HEK293T (cell line): Measurements from ENCODE around the gene ARL5C.

Source experiments
- CTCF ChIA-PET: fragments of 350-600 bp; formaldehyde crosslinking; extraction: SDS; loops from one replicate; lab custom pipeline; 2021; ENCODE audit warnings: antibody characterized with exemption, inconsistent platforms; lab: Yijun Ruan, JAX
- POLR2A ChIA-PET: fragments of 350-600 bp; formaldehyde crosslinking; extraction: SDS; loops from one replicate; lab custom pipeline; 2020; ENCODE audit warnings: antibody characterized with exemption, inconsistent platforms; lab: Yijun Ruan, JAX
- DNase-seq: peaks from one replicate; pipeline ENCODE4 v3.0.0; 2012; ENCODE audit warnings: mixed read lengths; ENCODE audit errors: extremely low spot score
- ARNT ChIP-seq: fragments of 450-650 bp; IDR thresholded peaks from 2 replicates; pipeline ENCODE4 v1.6.1; 2017; ENCODE audit warnings: mild to moderate bottlenecking
- BHLHE40 ChIP-seq: fragments of 450-650 bp; IDR thresholded peaks from 2 replicates; pipeline ENCODE4 v1.6.1; 2016; ENCODE audit warnings: mild to moderate bottlenecking, moderate library complexity, borderline replicate concordance
- CTBP1 ChIP-seq: fragments of 450-650 bp; IDR thresholded peaks from 2 replicates; pipeline ENCODE4 v1.6.1; 2016; ENCODE audit warnings: borderline replicate concordance
- ELF4 ChIP-seq: fragments of 450-650 bp; IDR thresholded peaks from 2 replicates; pipeline ENCODE4 v1.6.1; 2017; ENCODE audit warnings: antibody characterized with exemption
- FOXA1 ChIP-seq: fragments of 450-650 bp; IDR thresholded peaks from 2 replicates; pipeline ENCODE4 v1.6.1; 2016; ENCODE audit warnings: mild to moderate bottlenecking
- FOXK2 ChIP-seq: fragments of 450-650 bp; IDR thresholded peaks from 2 replicates; pipeline ENCODE4 v1.6.1; 2016; ENCODE audit warnings: mild to moderate bottlenecking
- FOXM1 ChIP-seq: fragments of 450-650 bp; IDR thresholded peaks from 2 replicates; pipeline ENCODE4 v1.6.1; 2017; ENCODE audit warnings: mild to moderate bottlenecking, borderline replicate concordance
- HDGF ChIP-seq: fragments of 450-650 bp; IDR thresholded peaks from 2 replicates; pipeline ENCODE4 v1.6.1; 2017; ENCODE audit warnings: antibody characterized with exemption, borderline replicate concordance
- L3MBTL2 ChIP-seq: fragments of 450-650 bp; conservative IDR thresholded peaks from 2 replicates; pipeline ENCODE4 v1.6.1; 2016; ENCODE audit warnings: mild to moderate bottlenecking
- LEF1 ChIP-seq: fragments of 450-650 bp; IDR thresholded peaks from 2 replicates; pipeline ENCODE4 v1.6.1; 2017; ENCODE audit warnings: mild to moderate bottlenecking, borderline replicate concordance
- NFRKB ChIP-seq: fragments of 450-650 bp; IDR thresholded peaks from 2 replicates; pipeline ENCODE4 v1.6.1; 2016; ENCODE audit warnings: mild to moderate bottlenecking, moderate library complexity
- PKNOX1 ChIP-seq: fragments of 450-650 bp; IDR thresholded peaks from 2 replicates; pipeline ENCODE4 v1.6.1; 2016
- SP1 ChIP-seq: fragments of 450-650 bp; IDR thresholded peaks from 2 replicates; pipeline ENCODE4 v1.6.1; 2017
- SUZ12 ChIP-seq: fragments of 450-650 bp; IDR thresholded peaks from 2 replicates; pipeline ENCODE4 v1.6.1; 2016; ENCODE audit warnings: mild to moderate bottlenecking
- TARDBP ChIP-seq: fragments of 450-650 bp; IDR thresholded peaks from 2 replicates; pipeline ENCODE4 v1.6.1; 2016
- ZNF384 ChIP-seq: fragments of 450-650 bp; IDR thresholded peaks from 2 replicates; pipeline ENCODE4 v1.6.1; 2016

Gene ARL5C

GRCh38 chr17:39118674-39119419 is 47.1 kb downstream of the ARL5C start:
- TF ChIP-seq ARNT = no peak
- ChIA-PET CTCF (interaction anchor here (0.6 to 0.9 kb wide), 3 partner anchors 136 to 460 kb away, joined by 3 to 5 read pairs (median 4); no protein-coding TSS in a partner anchor), POLR2A (no interaction called here)
- DNase-seq = no peak

GRCh38 chr17:39116224-39116623 is 49.7 kb downstream of the ARL5C start:
- DNase-seq = no peak
- ChIA-PET CTCF (no interaction called here), POLR2A (interaction anchor here (0.6 kb wide), 1 partner anchor 9 kb away, joined by 4 read pairs; no protein-coding TSS in a partner anchor)
- no peak for TF ChIP-seq BHLHE40
- TF ChIP-seq FOXM1 = no peak
- TF ChIP-seq ZNF384 = no peak
- TF ChIP-seq LEF1 = no peak
- no peak for TF ChIP-seq NFRKB
- no peak for TF ChIP-seq CTBP1
- TF ChIP-seq L3MBTL2 = no peak

- CTCF ChIA-PET = interaction anchor here (0.9 kb wide), 1 partner anchor 50 kb away, joined by 3 read pairs; no protein-coding TSS in a partner anchor
- DNase-seq = no peak
- POLR2A ChIA-PET = no interaction called here
- TF ChIP-seq SUZ12 = no peak
- TF ChIP-seq ZNF384 = no peak
- no peak for TF ChIP-seq LEF1
- TF ChIP-seq PKNOX1 = no peak
- TF ChIP-seq ARNT = no peak
- TF ChIP-seq L3MBTL2 = no peak
- no peak for TF ChIP-seq BHLHE40
- TF ChIP-seq TARDBP = no peak
- no peak for TF ChIP-seq NFRKB
These were observed 50.8 kb downstream of the ARL5C start for GRCh38 chr17:39115135-39115534.

GRCh38 chr17:39114723-39115122 is 51.2 kb downstream of the ARL5C start:
- CTCF ChIA-PET = interaction anchor here (0.9 kb wide), 1 partner anchor 50 kb away, joined by 3 read pairs; no protein-coding TSS in a partner anchor
- POLR2A ChIA-PET = no interaction called here
- no peak for TF ChIP-seq ZNF384
- no peak for TF ChIP-seq BHLHE40
- no peak for TF ChIP-seq CTBP1
- no peak for TF ChIP-seq SUZ12
- no peak for TF ChIP-seq HDGF
- TF ChIP-seq ARNT = no peak
- TF ChIP-seq LEF1 = no peak
- TF ChIP-seq TARDBP = no peak
- no peak for DNase-seq

- POLR2A ChIA-PET = no interaction called here
- TF ChIP-seq BHLHE40 = no peak
- no peak for TF ChIP-seq NFRKB
- no peak for TF ChIP-seq TARDBP
- no peak for TF ChIP-seq FOXK2
- no peak for TF ChIP-seq FOXA1
- no peak for TF ChIP-seq CTBP1
- no peak for TF ChIP-seq SUZ12
- TF ChIP-seq FOXM1 = no peak
- no peak for TF ChIP-seq PKNOX1
- no peak for TF ChIP-seq ELF4
- no peak for TF ChIP-seq L3MBTL2
- no peak for TF ChIP-seq ZNF384
- TF ChIP-seq ARNT = no peak
- no peak for TF ChIP-seq LEF1
- TF ChIP-seq SP1 = no peak
- TF ChIP-seq HDGF = no peak
- CTCF ChIA-PET = interaction anchor here (0.9 kb wide), 1 partner anchor 51 kb away, joined by 3 read pairs; no protein-coding TSS in a partner anchor
- DNase-seq = no peak
These were observed 52.1 kb downstream of the ARL5C start for GRCh38 chr17:39113871-39114270.

- CTCF ChIA-PET = interaction anchor here (1.8 kb wide), 1 partner anchor 128 kb away, joined by 4 read pairs; no protein-coding TSS in a partner anchor
- TF ChIP-seq FOXK2 (no peak), NFRKB (no peak), TARDBP (no peak), BHLHE40 (no peak), FOXA1 (no peak), SP1 (no peak), PKNOX1 (no peak), HDGF (no peak), SUZ12 (no peak), CTBP1 (no peak)
- no peak for DNase-seq
- POLR2A ChIA-PET = interaction anchor here (1.4 kb wide), 1 partner anchor 8 kb away, joined by 4 read pairs; no protein-coding TSS in a partner anchor
These were observed 55.4 kb downstream of the ARL5C start for GRCh38 chr17:39110435-39111136.
